GM12892 (cell line): ENCODE measurements around the gene PXK.

ENCODE experiments used
- POLR2A ChIP-seq: IDR thresholded peaks from 2 replicates; pipeline ENCODE4 v1.6.1; 2011; ENCODE audit warnings: low read depth, low read length, control low read depth
- POLR2AphosphoS5 ChIP-seq: IDR thresholded peaks from 2 replicates; pipeline ENCODE4 v1.6.1; 2011; ENCODE audit warnings: low read depth, low read length, control low read depth
- TAF1 ChIP-seq: IDR thresholded peaks from 2 replicates; pipeline ENCODE4 v1.6.1; 2011; ENCODE audit warnings: low read depth, mild to moderate bottlenecking, control low read depth, low read length, borderline replicate concordance

DNA sequence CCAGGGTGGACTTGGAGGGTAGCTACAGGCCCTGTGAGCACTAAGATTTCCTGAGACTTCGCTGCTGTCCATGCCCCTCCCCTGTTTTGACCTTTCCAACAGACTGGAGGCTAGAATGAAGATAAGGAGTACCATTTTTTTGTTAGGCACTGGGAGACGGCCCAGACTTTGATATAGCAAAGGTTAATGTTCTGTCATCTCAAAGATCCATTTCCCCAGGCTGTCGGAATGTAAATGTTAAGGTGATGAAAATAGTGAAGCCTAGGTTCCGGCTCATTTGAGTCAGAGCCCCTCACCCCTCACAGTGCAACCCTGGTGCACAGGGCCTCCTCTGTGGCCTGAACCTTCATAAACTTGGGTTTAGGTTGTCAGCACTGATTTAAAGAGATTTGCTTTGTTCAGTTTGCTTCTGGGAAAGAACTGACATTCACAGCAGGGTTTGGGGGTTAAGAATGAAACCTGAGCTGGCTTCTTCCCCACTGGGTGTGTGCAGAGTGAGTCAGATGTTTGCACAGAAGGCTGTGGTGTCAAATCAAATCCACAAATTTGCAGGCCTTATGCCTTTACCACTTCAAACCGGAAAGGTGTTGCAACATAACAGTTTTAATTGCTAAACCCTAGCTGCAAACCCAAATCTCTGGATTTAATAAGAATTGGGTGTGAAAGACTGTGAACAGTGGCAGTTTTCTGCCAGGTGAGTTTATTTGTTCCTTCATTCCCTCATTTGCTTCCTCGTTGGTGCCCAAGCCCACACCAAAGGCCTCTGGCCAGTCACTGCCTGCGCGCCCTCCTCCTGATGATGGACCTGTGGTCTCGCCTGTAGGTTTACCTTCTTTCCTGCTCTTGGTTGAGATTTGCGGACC is 138.6 kb downstream of the PXK start:
- no peak for TF ChIP-seq POLR2AphosphoS5
- no peak for TF ChIP-seq POLR2A
- no peak for TF ChIP-seq TAF1
